ENCODE measurements around the gene ACKR1.

The ACKR1 gene

GRCh38 chr1:159187647-159188374, 16.9 kb upstream of the ACKR1 start:
- no peak for DNase-seq (ENCODE audit: low read depth)

DNA sequence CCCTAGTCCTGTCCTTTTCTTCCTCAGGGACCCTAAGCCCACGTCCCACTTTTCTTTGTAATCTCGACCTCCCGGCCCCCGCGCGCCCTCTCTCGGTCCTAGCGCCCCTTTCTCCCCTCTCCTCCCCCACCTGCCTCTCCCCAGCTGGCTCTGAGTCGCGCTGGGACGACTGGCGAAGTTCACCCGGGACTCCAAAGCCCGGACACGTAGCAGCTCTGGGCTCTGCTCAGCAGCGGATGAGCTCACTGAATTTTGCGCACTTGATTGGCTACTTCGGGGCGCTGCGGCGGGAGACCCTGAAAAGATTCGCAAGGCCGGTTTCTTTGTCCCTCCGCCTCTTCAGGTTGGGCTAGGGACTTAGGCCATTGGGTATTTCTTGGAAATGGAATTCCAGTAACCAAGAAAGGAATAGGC, 16.3 kb upstream of the ACKR1 start:
- no peak for DNase-seq (ENCODE audit: low read depth)

DNA sequence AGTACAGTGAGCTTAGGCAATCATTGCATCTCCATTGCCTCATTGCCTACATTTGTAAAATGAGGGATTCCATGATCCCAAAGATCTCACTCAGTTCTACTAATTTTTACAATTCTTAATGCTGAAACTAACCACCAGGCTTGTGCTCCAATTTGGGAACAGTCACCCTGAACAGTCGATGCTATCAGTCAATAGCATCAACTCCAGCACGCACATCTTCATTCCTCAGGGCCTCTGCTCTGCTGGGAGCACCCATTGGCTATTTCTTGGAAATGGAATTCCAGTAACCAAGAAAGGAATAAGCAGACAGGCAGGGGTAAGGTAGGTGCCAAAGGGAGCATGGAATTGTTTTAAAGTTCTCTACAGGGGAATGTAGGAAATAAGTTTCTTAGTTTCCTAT, 14.2 kb upstream of the ACKR1 start:
- no peak for DNase-seq (ENCODE audit: low read depth)

- no peak for DNase-seq (ENCODE audit: low read depth)
Observed at GRCh38 chr1:159196543-159196942, 8.1 kb upstream of the ACKR1 start.

DNA sequence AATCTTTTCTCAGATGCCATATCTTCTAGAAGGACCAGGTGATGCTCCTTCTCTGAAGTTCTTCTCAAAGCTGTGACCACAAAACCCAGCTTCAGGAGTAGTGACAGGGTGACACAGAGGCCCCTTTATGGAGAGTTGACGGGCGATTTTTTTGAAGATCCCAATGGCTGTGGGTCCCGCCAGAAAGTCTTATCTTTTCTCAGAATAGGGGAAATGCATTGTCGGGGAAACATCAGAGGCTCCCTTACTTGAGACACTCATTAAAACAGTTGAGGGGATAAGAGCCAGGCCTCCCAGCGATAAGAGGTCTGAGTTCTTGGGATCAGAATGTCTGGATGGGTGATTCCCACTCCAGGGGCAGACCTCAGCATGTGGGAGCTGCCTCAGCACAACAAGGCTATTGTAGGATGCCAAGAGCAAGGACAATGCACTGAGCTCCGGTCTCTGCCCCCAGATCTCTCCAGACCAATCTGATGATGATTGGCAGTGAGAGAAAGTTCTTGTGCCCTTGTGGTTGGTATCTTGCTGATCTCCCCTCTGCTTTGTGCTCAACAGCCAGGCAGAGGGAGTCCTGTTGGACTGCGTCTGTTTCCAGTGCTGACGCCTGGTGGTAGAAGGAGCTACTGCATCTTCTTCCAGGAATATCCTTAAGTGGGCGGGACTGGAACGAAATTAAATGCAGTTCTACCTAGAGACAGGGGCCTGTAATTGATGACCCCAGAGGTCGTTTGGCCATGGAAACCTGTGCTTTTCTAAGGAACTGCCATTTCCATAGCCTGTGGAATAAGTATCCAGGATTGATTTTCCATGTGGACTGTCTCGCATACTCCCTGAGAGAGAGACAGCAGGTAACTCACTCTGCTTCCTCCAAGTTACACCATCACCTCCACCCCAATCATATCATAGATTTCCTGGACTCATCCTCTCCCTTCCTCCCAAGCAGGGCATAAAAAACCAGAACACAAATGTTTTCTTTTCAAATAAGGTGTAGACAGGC, 6.8 kb upstream of the ACKR1 start:
- DNase-seq (ENCODE audit: low read depth), result peak; percentile 60

DNA sequence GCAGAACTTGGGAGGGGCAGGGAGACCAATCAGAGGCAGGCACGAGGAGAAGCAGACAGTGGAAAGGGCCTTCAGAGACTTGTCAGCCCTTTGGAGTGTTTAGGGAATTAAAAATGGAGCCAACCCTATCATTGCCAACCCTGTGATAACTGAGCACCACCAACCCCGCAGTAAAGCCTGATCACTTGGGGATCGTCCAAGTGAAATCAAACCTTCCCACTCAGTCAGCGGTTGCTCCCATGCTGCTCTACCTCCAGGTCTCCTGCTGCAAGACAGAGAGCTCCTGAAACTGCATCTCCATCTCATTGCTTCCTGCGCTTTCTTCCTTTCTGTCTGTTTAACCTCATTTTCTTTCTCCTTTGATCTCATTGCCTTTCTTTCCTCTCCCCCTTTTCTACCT, 4.8 kb upstream of the ACKR1 start:
- no peak for DNase-seq (ENCODE audit: low read depth)

GRCh38 chr1:159200769-159201168, 3.9 kb upstream of the ACKR1 start:
- DNase-seq (ENCODE audit: low read depth), result no peak

DNA sequence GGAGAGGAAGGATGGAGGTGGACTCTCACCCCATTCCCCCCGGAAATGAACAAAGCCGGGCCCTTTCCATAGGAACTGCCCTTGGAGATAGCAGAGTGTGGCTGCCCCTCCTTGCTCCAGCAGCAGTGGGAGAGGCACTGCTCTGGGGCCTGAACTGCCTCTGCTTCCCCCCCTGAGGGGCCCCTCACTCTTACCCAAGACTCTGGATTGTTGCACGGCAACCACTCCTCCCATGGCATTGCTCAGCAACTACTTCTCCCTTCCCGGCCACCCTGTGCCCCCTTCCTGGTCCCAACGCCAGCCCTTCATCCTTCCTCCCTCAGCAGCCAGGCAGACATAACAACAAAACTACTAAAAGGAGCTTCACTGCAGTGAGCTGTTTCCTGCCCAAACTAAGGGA, 3.0 kb upstream of the ACKR1 start:
- no peak for DNase-seq (ENCODE audit: low read depth)

GRCh38 chr1:159203610-159204009, 1.1 kb upstream of the ACKR1 start:
- DNase-seq (ENCODE audit: low read depth), result no peak

- no peak for DNase-seq (ENCODE audit: low read depth)
Observed at GRCh38 chr1:159205225-159205624, 550 bp downstream of the ACKR1 start.

- no peak for DNase-seq (ENCODE audit: low read depth)
Observed at GRCh38 chr1:159206110-159206509, 1.4 kb downstream of the ACKR1 start.

- DNase-seq (ENCODE audit: low read depth), result no peak
Observed at GRCh38 chr1:159207080-159207479, 2.4 kb downstream of the ACKR1 start.

GRCh38 chr1:159207774-159208173, 3.1 kb downstream of the ACKR1 start:
- DNase-seq (ENCODE audit: low read depth), result no peak

DNA sequence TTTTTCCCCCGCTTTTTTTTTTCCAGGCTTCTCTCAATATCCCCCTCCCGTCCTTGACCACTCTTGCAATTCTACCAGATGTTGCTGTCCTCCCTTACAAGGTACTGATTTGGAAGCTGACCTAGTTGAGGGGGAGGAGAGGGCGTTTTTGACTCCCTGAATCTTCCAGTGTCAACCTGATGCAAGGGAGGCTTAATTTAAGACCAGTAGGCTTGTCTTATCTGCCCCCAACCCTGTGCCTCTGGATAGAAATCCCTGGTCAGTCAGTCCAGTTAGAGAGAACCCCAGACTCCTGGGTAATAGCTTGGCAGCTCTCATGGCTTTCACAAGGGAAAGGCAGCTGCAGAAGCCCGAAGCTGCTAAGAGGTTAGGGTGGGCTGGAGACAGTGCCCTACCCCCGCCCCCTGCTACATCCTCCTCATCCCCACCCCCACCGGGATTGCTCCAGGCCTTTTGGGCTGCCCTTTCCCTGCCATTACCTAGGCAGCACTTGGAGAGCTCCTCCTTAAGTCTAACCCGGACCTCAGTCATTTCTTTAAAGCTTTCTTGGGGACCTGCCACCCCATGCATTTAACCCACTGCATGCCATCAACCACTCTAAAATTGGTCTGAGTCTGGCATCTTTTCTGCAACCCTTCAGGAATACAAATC, 3.6 kb downstream of the ACKR1 start:
- no peak for DNase-seq (ENCODE audit: low read depth)

- no peak for DNase-seq (ENCODE audit: low read depth)
Observed at GRCh38 chr1:159209061-159209460, 4.4 kb downstream of the ACKR1 start.

- DNase-seq (ENCODE audit: low read depth), result no peak
Observed at GRCh38 chr1:159211331-159212136, 6.9 kb downstream of the ACKR1 start.

GRCh38 chr1:159212596-159212995, 7.9 kb downstream of the ACKR1 start:
- no peak for DNase-seq (ENCODE audit: low read depth)

- peak; percentile 9 for DNase-seq (ENCODE audit: low read depth)
Observed at GRCh38 chr1:159214149-159214760, 9.6 kb downstream of the ACKR1 start.

DNA sequence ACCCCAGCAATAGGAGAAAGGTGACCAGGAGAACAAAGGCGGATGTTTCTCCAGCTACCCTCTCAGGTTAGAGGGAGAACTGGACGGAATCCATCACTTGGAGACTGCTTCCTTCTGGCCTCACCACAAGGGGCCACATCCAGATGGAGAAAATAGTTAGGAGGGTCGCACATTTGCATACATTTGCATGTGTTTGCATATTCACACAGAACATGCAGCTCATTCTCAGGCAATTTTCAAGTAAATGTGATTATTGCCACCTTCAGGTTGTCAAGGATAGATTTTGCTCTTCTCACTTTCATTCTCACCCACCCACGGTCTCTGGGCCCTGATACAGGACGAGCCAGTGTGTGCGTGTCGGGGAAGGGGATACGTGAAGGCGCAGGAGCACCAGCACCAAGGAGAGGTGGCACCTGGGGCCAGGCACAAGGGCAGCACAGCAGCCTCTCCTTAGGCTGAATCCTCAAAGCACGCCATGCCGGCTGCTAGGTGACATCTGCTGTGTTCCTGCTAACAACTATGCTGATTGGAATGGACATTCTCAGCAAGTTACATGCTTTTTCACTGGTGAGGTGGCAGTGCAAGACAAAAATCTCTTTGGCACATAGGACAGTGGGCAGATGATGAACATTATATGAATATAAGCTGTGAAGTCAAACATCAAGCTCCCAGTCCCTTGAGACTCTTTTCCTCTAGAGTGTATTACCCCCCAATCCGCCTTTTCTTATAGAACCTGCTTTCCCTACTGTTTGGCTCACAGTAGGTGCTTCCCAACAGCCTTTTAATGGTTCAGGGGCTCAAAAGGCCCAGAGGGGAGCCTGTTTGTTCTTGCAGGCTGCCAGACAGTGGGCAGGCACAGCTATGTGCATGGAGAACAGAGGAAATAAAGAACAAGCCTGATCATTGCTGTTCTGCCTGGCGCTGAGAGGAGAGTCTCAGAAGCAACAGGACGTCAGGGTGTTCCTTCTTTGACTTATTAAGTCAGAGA, 14.3 kb downstream of the ACKR1 start:
- DNase-seq (ENCODE audit: low read depth), result no peak
